Astrocyte of the cerebellum (primary cell): Measurements from ENCODE around the gene SRRM3.

Experiments used
- DNase-seq: peaks from one replicate; pipeline ENCODE4 v3.0.0-alpha.2; 2011; ENCODE audit warnings: low read depth
- H3K4me3 ChIP-seq: 2 replicates; pipeline ENCODE4 v1.5.1; 2011; ENCODE audit warnings: mild to moderate bottlenecking, low read depth, low read length, moderate library complexity
- CTCF ChIP-seq: IDR thresholded peaks from 2 replicates; pipeline ENCODE4 v1.5.1; 2012; ENCODE audit warnings: low read length, low read depth, moderate library complexity, mild to moderate bottlenecking; ENCODE audit errors: missing control alignments
- in situ Hi-C: cut with HindIII; loops from 2 replicates; pipeline ENCODE4 v1.10.0; 2017; ENCODE audit warnings: low sequenced_read_pairs

SRRM3 gene

GRCh38 chr7:76296743-76297740 is 95.3 kb downstream of the SRRM3 start:
- no peak overlapping the region for H3K4me3 ChIP-seq
- TF ChIP-seq CTCF: no peak
- in situ Hi-C loops: no loop called here
- DNase-seq: no peak

GRCh38 chr7:76300166-76300731 is 98.6 kb downstream of the SRRM3 start:
- H3K4me3 ChIP-seq: no peak overlapping the region
- in situ Hi-C loops: no loop called here
- no peak for TF ChIP-seq CTCF
- DNase-seq: no peak

GRCh38 chr7:76301000-76301399 is 99.3 kb downstream of the SRRM3 start:
- in situ Hi-C loops: no loop called here
- no peak for DNase-seq
- H3K4me3 ChIP-seq: no peak overlapping the region
- TF ChIP-seq CTCF: no peak

- peak within 1 kb of the TSS; percentile 94 for H3K4me3 ChIP-seq
- no peak for TF ChIP-seq CTCF
- DNase-seq: peak; percentile 47
- in situ Hi-C loops: no loop called here
Measured at GRCh38 chr7:76302347-76303201, 100.9 kb downstream of the SRRM3 start, which contains the start of gene HSPB1. Gene HSPB1, plus strand, starts transcription at chr7:76302673. Its CDS starts 40 bp downstream, at chr7:76302713.

- peak; percentile 71 for DNase-seq
- peak overlapping the region; percentile 94 for H3K4me3 ChIP-seq
- no peak for TF ChIP-seq CTCF
- in situ Hi-C loops: no loop called here
Measured at GRCh38 chr7:76303202-76304147, 101.8 kb downstream of the SRRM3 start.
